Measurements from ENCODE around the gene BZW1.
"Not testable (repeated sequence)": the region's sequence is repeated elsewhere in the genome, so short reads cannot be mapped to it uniquely, and the experiment has no call there.

BZW1 gene

DNA sequence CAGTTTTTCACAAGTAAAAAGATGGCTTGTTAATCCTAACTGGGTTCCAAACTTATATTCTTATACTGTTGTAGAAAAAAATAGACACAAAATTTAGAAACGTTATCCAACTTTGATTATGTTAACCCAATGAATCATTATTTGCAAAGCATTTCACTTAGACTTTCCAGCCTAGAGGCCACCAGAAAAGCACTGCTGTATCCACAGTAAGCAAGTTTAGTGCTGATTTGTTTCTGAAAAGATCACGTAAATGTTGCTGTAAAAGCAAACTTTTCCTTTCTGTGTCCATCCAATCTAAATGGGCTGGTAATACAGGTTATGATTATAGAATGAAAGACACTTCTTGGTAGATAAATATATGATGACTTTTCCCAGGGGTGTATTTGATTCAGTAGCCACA is 17.6 kb upstream of the BZW1 start:
- DNase-seq, result no peak

DNA sequence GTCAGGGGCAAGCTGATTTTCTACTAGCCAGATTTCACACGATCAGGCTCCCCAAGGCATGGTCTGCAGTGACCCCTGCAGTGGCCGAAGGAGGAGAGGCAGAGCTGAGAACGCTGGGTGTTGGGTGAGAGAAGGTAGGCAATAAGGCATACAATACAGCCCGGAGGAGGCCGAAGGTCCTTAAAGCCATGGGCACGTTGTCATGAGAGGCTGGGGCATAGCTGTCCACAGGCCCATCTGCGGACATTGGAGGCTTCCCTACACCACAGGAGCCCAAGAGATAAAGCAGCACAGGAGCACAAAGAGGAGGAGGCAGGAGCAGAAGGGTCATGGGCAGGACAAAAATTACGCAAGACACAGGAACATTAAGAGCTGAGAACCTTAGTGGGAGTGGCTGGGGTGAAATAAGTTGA is 16.7 kb upstream of the BZW1 start:
- no peak for DNase-seq

DNA sequence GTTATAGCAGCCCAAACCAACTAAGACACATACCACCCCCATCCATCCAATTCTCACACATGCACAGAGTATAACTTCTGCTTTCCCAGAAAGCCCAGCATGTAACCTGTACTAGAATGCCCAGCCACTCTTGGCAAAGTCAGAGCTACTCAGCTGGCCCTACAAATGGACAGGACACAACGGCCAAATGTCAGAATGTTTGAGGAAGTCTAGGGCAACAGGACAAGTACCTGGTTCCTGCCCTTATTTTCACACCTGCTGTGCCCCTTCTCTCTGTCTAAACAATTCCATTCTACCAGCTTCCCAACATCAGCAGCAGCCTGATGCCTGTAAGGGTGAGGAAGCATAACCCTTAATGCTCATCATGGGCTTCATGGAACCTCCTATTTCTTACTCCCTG is 15.1 kb upstream of the BZW1 start:
- DNase-seq, result no peak

DNA sequence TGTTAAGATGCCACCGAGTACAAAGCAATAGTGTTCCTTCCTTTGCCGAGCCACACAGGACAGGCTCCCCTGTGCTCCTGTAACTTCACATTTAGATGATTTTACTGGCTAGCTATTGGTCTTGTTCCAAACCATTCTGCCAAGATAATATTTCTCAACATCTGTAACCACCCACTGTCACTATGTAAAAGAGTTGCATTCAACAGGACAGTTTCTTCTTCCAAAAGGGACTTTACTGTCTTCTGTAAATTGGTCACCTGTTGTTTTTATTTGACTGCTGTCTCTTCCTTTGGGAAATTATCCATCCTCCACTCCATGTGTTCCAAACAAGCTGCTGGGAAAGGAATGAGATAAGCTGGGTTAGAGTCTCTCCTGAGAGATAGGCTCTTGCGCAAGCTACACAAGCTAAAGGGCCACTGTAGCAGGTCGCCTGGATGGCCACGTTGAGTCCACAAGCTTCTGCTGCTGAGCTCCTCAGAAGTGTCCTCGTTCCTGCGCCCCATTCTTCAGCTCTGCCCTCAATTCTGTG is 14.4 kb upstream of the BZW1 start:
- no peak for DNase-seq

DNA sequence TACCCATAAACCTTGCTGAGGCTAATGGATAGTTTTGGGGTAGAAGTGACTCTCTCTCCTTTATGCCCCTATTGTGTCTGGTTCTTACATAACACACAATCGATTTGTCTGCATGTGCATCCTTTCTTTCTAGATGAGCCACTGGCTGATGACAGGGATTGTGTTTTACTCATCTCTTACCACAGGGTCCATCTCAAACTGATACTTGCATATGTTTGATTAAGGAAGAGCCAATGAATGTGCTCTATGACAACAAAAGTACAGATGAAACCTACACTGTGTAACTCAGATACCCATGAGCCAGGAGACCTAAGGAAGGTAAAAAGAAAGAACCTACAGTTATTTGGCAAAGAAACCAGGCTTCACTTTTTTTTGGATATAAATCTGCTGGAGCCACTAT is 13.2 kb upstream of the BZW1 start:
- no peak for DNase-seq

DNA sequence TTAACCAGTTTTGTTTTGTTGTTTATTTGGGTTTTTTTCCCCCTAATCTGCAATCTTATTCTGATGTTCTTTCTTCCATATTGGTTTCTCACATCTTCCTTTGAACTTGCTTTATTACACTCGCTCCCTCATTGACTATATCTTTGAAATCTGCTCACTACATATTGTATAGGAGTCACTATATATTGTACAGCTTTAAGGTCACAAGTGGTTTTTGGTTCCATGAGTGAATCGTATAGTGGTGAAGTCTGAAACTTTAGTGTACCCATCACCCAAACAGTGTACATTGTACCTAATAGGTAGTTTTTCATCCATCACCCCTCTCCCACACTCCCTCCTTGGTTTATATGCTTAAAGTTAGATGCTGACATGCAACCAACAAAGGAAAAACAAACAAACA is 11.3 kb upstream of the BZW1 start:
- DNase-seq, result no peak

DNA sequence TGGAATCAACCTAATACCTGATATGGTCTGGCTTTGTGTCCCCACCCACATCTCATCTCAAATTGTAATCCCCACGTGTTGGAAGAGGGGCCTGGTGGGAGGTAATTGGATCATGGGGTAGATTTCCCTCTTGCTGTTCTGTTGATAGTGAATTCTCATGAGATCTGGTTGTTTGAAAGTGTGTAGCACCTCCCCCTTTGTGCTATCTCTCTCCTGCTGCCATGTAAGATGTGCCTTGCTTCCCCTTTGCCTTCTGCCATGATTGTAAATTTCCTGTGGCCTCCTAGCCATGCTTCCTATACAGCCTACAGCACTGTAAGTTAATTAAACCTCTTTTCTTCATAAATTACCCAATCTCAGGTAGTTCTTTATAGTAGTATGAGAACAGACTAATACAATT is 10.3 kb upstream of the BZW1 start:
- DNase-seq, result not testable (repeated sequence)

DNA sequence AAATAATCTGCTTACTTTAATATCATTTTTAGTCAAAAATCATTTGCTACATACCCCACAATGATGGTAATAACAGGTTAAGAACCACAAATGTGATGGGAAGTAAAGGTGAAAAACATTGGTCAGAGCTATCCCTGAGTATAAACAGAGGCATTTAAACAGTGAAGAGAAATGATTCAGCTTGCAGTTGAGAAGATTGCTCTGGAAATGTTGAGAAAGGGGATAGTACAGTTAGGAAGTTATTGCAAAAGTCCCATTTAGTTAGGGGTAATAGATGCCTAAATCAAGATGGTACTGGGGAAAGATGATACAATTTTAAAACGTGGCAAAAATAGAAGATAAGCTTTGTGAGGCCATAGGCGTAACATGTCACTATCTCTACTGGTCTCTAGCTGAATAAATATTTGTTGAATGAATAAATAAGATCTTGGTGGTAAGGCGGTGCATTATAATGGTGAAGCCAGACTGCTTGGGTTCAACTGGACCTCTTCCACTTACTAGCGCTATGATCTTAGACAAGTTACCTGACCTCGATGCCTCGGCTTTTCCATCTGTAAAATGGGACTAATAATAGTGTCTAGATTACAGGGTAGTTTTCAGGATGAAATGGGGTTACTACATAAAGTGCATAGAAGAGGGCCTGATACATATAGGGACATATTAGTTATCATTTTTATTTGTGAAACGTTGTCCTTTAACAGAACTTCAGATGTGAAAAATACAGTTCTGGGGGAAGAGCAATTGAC is 2.0 kb upstream of the BZW1 start:
- DNase-seq, result no peak

DNA sequence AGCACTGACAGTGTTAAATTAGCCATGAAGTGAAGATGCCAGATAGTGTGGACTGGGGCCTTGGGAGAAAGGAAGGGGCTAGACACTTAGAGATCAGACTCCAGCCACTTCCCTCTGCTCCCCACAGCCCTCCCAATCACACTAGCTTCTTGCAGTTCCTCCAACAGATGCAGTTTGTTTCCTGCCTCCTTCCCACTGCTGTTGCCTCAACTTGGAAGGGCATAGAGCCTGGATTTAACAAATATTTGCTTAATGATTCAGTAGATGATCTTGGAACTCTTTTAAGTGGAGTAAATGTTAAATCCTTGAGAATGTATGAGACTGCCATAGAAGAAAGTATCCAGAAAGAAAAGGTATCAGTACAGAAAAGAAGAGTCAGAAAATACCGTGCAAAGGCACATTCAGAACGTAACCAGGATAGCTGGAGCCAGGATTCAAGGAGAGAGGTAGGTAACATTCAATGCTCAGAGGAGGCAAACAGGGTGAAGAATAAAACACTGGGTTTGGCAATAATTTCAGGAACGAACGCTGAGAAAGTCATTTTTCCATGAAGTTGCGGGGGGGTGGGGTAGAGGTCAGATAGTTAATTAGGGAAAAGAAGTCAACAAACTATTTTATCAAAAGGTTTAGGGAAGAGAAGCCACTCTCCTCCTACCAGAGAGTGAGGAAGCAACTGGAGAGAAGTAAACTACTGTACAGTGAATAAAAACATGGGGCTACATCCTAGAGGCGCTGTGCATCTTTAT is 1.3 kb upstream of the BZW1 start:
- DNase-seq, result no peak

DNA sequence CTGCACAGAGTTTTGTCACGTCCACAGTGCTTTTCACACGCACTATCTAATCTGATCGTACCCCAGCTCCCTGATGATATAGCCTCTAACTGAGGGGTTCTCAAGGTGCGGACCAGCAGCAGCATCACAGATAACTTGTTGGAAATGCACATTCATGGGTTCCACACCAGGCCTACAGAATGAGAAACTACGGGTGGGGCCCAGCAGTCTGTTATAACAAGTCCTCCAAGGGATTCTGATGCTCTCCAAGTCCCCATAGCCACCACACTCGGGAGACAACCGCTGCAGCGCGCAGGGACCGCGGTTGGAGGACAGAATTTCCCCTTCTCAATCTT is 745 bp upstream of the BZW1 start:
- no peak for DNase-seq

DNA sequence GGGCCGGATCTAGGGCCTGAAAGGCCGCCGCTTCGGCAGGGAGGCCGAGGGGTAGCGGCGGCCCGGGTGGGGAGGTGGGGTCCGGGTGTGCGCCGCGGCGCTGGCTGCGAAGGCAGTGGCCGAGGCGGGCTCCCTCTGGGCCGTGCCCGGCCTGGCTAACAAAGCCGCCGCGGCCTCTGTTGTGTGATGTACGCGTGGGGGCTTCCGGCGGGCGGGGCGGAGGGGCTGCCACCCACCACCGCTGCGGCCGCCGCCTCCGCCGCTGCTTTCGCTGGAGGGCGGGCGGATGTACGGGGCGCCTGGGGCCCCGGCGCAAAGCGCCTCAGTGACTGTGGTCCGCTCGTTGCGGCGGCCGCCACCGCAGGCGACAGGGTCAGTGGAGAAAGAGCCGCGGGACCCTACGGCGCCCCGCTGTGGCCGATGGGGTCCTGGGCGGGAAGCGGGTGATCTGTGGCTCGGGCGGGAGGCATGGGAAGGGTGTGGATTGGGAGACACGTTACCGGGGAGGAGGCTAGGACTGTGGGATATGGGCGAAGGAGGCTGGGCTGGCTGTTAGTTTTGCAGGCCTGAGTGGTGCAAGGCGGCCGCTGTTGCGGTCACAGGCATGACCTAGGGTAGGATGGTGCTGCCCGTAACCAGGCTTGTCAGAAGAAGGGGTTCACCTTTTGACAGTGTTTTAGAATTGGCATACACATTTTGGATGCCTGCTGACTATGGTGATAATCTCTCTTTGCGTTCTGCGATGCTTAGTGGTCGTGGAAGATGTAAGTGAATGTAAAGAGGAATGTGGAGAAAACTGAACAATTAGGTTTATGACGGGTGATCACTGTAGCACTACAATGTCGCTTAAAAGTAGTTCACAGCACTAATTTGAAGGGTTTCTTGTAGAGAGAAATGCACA is 662 bp downstream of the BZW1 start:
- peak; percentile 75 for DNase-seq

DNA sequence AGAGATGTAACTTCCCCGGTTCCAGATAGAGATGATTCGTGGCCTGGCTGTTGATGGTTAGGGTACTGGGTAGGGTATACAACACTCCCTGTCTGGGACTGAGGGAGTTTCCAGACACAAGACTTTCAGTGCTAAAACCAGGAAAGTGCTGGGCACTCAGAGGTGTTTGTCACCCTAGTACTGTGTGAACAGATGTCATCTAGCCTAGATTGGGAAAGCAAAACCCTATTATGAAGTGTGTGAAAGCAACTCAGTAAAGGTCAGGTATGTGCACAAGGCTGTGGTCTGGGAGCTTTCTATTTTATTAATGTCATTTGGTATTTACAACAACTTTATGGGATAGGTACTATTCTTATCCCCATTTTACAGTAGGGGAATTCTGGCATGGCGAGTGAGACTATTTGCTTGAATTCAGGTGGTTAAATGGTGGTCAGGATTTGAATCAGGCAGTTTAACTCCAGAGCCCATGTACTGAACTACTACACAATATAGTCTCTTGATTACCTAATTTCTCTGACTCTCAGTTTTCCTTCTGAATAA is 2.6 kb downstream of the BZW1 start:
- DNase-seq, result no peak

DNA sequence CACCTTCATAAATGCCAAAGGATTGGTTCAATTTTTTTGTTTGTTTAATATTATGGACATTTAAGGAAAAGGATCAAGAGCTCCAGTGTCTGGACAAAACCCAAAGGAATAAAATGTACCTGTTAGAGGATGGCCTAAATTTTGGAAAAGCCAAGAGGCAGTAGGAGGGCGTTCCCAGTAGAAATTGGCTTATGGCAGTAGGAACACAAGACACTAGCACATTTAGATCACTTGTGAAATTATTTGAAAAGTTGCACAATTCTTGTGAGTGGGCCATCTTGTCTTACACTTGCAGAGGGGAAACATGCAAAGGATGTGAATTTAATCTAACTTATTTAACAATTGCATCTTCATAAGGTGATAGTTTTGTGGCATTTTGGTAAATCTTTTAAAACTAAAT is 3.2 kb downstream of the BZW1 start:
- DNase-seq, result no peak

DNA sequence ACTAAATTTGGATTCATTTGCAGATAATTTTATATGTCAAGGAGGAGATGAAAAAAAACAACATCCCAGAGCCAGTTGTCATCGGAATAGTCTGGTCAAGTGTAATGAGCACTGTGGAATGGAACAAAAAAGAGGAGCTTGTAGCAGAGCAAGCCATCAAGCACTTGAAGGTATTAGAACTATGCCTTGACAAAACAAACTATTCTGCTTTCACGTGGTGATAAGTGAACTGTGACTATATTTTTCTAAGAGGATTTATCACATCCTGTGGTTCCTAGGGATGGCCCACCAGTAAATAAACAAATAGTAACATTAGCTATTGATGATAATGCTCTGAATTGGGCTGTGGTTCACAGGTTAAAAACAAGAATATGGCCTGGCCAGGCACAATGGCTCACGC is 7.0 kb downstream of the BZW1 start:
- DNase-seq, result not testable (repeated sequence)

DNA sequence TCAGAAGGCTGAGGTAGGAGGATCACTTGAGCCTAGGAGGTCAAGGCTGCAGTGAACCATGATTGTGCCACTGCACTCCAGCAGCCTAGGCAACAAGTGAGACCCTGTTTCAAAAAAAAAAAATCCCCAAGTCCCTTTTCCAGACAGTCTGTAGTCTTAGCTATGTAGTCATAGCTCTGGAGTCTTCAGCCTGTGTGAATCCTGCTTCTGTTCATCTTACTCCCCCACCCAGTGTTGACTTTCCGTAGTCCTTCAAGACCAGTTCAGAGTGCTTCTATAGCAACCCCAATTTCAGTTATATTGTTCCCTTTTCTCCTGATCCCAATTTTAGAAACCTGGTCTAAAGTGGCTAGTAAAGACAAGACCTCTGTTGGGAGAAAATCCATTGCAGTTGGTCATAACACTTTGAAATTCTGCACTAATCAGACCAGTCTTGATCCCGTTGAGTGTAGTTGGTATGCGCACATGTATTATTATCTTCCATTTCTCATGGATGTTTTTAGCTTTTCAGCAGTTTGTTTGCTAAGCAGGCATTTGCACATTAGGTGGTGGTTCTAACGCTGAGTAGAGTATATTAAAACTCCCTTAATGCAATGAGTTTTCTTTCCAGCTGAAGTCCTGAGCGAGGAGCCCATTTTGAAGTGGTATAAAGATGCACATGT is 9.0 kb downstream of the BZW1 start:
- no peak for DNase-seq

DNA sequence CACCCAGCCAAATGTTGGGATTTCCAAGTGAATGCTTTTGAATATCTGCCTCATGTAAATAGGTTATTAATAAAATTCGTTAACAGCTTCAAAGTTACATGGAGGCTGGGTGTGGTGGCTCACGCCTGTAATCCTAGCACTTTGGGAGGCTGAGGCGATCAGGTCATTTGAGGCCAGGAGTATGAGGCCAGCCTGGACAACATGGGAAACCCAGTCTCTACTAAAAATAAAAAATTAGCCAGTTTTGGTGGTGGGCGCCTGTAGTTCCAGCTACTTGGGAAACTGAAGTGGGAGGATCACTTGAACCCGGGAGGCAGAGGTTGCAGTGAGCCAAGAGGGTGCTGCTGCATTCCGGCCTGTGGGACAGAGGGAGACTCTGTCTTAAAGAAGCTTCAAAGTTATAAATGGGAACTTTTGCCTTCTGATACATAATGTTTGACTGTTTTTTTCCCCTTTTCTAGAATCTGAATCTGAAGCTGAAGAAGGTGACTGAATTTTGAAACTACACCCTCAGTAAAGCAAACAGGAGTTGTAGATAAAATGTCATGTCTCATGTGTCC is 10.1 kb downstream of the BZW1 start:
- no peak for DNase-seq

DNA sequence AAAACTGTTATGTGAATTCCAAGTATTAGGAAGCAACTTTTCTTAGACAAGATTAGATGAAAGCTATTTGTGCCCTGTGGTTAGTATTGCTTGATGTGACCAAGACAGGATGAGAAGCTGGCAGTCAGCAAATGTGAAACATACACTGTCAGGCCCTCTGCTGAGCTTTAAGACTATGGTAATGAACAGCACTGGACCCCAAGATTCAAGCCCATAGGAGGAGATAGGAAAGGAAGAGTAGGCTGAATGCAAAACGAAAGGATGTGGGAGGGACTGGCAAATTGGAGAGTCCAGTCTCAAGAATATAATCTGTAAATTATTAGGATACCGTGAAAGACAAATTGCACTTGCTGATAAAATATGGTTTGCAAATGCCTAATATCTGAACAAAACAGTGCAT is 16.4 kb downstream of the BZW1 start:
- DNase-seq, result no peak

DNA sequence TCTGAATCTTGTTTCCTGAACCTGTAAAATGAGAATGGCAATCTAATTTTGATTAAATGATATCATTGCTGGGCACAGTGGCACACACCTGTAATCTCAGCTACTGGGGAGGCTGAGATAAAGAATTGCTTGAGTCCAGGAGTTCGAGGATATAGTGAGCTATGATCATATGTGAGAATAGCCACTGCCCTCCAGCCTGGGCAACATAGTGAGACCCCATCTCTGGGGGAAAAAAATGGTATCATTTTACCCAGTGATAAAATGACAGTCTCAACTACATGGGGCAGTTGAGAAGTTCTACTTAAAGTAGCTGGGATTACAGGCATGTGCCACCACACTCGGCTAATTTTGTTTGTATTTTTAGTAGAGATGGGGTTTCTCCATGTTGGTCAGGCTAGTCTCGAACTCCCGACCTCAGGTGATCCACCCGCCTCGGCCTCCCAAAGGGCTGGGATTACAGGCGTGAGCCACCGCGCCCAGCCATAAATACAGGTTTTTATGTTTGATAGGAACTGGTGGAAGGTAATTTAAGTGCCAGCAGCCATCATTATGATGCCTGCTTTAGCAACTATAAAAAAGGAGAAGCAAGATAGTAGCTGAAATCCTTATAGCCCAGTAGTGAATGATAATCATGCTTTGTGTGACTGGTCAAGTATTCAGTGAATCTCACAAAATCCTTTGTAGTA is 17.0 kb downstream of the BZW1 start:
- no peak for DNase-seq

DNA sequence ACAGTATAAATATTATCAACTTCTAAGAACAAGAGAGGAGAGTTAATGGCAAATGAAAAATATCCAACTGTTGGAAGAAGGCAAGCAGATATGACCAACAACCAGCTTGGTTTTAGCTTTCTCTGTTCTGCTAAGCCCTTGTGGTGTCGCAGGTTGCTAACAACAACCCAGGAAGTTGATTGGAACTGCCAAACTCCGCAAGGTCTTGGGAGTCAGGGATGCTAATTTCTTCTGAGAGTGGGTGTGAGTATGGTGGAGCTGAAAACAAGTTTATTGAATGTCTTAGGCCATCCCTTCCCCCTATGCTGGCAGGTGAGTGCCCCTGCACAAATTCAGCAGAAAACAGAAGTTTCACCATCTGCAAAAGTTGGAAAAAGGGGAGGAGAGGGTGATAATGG is 17.5 kb downstream of the BZW1 start:
- DNase-seq, result no peak

DNA sequence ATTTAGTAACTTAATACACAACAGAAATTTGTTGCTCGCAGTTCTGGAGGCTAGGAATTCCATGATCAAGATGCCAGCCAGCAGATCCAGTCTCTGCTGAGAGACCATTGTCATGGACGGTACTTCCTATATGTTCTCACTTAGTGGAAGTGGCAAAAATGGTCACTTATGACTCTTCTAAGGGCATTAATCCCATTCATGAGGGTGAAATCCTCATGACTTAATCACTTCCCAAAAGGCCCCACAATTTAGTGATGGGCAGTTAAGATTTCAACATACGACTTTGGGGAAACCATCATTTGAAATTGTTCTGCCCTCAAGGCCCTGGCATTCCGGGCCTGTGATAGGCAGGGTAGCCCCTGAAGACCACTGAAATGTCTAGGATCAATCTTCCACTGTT is 23.0 kb downstream of the BZW1 start:
- no peak for DNase-seq

DNA sequence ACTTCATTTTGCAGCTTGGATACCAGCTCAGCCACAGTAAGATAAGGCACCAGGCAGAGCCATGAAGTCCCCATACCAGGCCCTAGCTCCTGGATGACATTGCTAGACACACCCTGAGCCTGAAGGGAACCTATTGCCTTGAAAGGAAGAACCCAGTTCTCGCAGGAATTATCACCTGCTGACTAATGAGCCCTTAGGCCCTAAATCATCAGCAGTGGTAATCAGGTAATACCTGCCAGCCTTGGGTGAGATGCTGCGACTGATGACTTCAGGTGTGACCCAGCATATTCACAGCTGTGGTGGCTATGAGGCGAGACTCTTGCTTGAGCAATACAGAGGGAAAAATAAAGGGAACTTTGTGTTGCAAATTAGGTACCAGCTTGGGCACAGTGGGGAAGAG is 27.8 kb downstream of the BZW1 start:
- DNase-seq, result no peak
